22Rv1 (cell line): ENCODE data around the gene RARRES1.

Source experiments
- CTCF ChIP-seq: fragments of 450-650 bp; IDR thresholded peaks from 2 replicates; pipeline ENCODE4 v1.5.1; 2017; ENCODE audit warnings: mild to moderate bottlenecking
- ZFX ChIP-seq: fragments of 450-650 bp; IDR thresholded peaks from 2 replicates; pipeline ENCODE4 v1.6.1; 2017; ENCODE audit warnings: antibody characterized with exemption, borderline replicate concordance

- TF ChIP-seq CTCF: no peak
- TF ChIP-seq ZFX: no peak
Measured at GRCh38 chr3:158771982-158772381, 39.7 kb upstream of the RARRES1 start.
